Activated T-helper 9 cell treated with anti-CD3 and anti-CD28 coated beads, Interleukin-2, amount 50 U/mL, for 16 hours (primary cell): Measurements from ENCODE around the gene ABHD16B.

Experiments
- DNase-seq: peaks from one replicate; pipeline ENCODE4 v3.0.0-alpha.2; 2020; ENCODE audit warnings: low read depth

ABHD16B gene

DNA sequence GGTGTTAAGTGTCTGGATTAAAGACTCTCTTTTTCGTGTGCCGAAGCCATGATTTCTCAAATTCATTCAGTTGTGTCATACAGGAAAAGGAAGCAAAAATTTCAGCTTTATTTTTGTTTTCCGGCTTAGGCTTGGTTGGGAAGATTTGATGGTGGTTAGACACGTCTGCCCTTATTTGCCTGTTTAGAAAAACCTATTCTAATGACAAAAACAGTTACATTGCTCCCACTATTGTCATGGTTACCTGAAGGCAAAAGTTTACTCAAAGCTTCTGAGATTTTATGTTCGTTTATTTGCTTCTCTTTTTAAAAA lies 34.6 kb downstream of the ABHD16B start:
- DNase-seq: no peak

DNA sequence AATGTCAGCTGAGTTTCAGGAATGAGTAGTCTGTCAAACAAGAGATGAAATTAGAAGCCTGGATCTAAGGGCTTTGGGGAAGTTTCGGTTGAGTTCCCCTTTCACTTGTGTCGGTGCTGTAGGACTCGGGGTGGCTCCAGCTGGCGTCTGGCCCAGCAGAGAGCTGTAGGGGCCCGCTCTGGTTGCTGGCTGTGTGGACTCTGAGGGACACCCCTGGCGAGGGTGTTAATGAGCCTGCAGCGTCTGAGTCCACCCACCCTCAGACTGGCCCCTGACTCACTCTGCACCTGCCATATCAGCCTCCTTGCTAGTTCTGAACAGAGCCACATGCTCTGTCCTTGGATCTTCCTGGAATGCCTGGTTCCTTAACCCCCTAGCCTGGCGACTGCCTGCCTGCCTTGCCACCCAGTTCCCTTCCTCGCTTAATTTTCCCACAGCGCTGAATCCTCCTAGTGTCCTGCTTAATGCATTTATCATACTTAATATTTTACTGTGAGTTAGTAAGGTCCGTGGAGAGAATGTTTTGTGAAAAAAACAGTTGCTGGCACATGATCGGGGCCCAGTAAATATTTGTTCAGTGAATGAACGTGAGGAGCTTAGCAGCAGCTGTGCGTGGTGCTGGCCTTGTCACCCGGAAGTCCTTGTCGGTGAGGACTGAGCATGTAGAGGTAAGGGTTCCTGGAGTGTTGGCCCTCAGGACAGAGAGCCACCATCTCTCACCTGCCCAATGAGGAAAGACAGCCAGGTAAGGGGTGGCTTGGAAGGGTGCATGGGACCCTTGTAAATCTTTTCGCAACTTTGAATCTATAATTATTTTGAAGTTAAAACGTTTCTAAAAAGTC lies 35.2 kb downstream of the ABHD16B start:
- peak; percentile 17 for DNase-seq

DNA sequence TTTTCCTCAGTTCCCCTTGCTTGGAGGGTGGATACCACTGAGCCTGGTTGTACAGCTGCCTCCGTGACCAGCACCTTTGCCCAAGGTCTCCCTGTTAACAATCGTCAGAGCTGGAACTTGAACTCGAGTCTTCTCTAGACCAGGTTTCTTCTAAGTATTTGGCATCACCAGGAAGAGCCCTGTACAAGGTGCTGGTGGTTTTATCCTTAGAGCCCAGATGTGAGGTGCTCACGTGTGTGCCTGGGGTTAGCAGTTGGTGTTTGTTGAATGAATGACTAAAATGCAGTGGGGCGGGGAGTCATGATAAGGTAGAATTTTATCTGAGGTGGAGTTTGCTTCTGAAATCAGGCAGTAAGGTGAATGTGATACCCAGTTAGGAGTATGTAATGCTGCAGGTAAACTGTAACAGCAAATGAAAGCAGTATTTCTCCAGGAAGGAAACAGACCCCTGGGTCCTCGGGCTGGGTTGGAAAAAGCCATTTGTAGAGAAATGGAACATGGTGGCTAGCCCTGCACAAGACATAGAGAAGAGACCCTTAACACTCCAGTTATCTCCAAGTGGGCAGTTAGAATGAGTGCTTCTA lies 36.8 kb downstream of the ABHD16B start:
- no peak for DNase-seq

DNA sequence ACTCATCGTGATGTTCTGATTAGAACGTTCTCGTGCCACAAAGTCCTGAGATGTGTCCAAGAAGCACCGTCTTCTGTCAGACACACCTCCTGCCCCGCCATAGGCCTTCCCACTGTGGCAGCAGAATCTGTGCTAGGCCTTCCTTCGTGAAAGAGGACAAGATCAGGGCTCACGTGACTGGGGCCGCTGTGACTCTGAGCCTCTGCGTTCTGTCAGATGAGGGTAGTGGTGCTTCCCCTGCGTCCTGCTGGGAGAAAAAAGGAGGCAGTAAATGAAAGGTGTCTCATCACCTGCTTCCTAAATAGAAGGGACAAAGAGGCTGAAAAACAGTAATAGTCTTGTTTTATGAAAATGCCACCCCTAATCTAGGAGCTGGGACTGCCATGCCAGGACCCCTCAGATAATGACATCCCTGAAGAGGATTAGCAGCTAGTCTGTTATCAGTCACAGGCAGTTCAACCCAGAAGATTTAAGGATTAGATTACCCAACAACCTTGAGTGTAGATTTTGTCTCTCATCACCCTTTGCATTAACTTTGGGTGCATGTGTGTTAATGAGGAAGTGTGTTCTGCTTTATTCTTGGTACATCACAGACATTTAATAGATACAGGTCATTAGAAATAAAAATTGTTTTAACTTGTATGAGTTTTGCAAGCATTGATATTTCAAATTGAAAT lies 37.7 kb downstream of the ABHD16B start:
- no peak for DNase-seq

DNA sequence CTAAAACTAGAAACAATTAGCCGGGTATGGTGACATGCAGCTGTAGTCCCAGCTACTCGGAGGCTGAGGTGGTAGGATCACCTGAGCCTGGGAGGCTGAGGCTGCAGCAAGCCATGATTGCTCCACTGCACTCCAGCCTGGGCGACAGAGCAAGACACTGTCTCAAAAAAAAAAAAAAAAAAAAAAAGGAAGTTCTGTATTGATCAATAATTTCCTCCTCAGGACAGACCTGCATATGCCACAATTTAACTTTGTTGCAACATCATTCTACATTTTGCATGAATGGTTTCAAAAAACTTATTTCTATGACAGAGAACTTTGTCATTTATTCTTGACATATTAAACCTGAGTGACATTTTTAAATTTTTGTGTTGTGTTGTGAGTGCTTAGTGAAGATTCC lies 39.1 kb downstream of the ABHD16B start:
- DNase-seq: no peak

DNA sequence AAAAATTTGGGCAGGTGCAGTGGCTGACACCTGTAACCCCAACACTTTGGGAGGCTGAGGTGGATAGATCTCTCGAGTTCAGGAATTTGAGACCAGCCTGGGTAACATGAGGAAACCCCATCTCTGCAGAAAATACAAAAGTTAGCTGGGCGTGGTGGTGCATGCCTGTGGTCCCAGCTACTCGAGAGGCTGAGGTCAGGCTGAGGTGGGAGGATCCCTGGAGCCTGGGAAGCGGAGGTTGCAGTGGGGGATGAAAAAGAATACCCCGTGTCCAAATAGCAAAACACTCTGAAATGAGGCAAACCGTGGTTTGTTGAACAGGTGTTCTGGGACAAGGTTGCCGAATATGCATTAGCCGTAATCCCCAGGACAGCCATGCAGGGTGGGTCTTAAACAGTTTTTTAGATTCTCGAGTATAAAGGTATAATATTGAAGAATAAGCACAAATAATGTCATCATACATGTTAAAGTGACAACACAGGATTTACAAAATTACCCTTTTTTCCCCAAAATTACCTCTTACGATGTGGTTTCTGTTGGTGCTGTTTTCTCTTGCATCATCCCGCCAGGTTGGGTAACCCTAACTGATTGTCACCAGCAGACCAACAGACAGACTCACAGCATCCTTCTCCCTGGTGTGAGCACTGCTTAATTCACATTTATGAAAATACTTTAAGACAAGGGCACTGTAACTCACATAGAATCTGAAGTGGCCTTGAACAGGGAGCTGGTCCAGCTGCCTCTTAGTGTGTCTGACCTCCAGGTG lies 42.7 kb downstream of the ABHD16B start:
- no peak for DNase-seq

DNA sequence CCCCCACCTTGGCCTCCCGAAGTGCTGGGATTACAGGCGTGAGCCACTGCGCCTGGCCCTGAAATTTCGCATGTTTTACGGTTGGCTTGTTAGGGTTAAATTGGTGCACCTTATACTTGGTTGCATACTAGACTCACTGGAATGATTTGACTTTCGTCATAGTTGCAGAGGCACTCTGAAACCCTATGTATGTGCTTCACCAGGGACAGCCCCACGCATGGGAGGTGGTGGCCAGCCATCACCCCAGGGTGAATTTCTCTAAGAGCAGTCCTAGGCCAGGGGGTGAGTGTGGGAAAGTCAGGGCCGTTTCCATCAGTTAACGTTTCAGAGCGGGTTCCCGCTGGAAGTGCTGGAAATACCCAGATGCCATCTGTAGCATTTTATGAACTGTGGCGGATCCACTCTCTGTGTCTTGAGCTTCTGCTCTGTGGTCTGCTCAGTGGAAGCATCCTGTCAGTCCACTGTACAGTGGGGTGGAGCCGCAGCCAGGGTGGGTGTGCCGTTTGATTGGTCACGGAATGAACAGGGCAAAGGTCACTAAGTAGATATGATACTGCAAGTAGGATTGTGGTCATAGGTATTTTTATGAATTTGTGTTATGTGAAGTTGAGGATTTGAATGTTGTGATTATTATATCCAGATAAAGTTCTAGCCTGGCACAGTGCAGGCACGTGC lies 46.8 kb downstream of the ABHD16B start:
- no peak for DNase-seq

DNA sequence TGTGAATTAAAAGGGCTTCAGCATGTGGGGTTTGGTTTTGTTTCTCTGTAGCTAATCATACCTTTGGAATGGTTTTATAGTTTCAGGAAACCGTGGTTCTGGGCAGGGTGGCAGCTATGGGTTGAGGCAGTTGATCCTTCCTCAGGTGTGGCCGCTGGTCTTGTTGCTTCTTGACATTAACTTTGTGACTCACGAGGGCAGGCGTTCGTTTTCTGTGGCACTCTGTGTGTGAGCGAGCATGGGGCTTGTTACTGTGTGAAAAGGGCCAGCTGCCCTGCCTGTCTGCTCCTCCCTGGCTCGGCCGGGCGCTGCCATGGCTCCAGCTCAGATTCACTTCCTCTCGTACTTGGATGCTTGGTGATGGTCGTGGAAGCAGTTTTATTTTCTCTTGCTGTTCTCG lies 49.9 kb downstream of the ABHD16B start:
- DNase-seq: no peak
